ENCODE results near the gene MIER1.
"Not testable (repeated sequence)": the region's sequence is repeated elsewhere in the genome, so short reads cannot be mapped to it uniquely, and the experiment has no call there.

The MIER1 gene

GRCh38 chr1:66937529-66938234 is 12.9 kb downstream of the MIER1 start:
- no peak for DNase-seq

GRCh38 chr1:66938613-66939012 is 13.8 kb downstream of the MIER1 start:
- no peak for DNase-seq

- no peak for DNase-seq
Measured at GRCh38 chr1:66940981-66941380, 16.2 kb downstream of the MIER1 start.

- DNase-seq = no peak
Measured at GRCh38 chr1:66943361-66943969, 18.7 kb downstream of the MIER1 start.

- no peak for DNase-seq
Measured at GRCh38 chr1:66944330-66945274, 19.8 kb downstream of the MIER1 start.

- no peak for DNase-seq
Measured at GRCh38 chr1:66945316-66945715, 20.5 kb downstream of the MIER1 start.

GRCh38 chr1:66947267-66947666 is 22.5 kb downstream of the MIER1 start:
- DNase-seq = no peak

GRCh38 chr1:66951513-66951912 is 26.7 kb downstream of the MIER1 start:
- DNase-seq = no peak

GRCh38 chr1:66954208-66954607 is 29.4 kb downstream of the MIER1 start:
- no peak for DNase-seq

- no peak for DNase-seq
Measured at GRCh38 chr1:66957938-66958337, 33.1 kb downstream of the MIER1 start.

- not testable (repeated sequence) for DNase-seq
Measured at GRCh38 chr1:66966188-66966873, 41.5 kb downstream of the MIER1 start.

- no peak for DNase-seq
Measured at GRCh38 chr1:66968574-66968973, 43.8 kb downstream of the MIER1 start.

GRCh38 chr1:66978201-66978600 is 53.4 kb downstream of the MIER1 start:
- no peak for DNase-seq

- DNase-seq = not testable (repeated sequence)
Measured at GRCh38 chr1:66979621-66980020, 54.8 kb downstream of the MIER1 start.

GRCh38 chr1:66980745-66981367 is 56.1 kb downstream of the MIER1 start:
- no peak for DNase-seq

GRCh38 chr1:66981679-66982078 is 56.9 kb downstream of the MIER1 start:
- peak in 25 of 56 donors; percentile 1 to 75 (median 22) for DNase-seq

- no peak for DNase-seq
Measured at GRCh38 chr1:66982561-66983260, 57.9 kb downstream of the MIER1 start.

- DNase-seq = no peak
Measured at GRCh38 chr1:66984491-66984890, 59.7 kb downstream of the MIER1 start.

GRCh38 chr1:66985835-66986234 is 61.0 kb downstream of the MIER1 start:
- DNase-seq = no peak

GRCh38 chr1:66993076-66993475 is 68.3 kb downstream of the MIER1 start:
- no peak for DNase-seq
